Thoracic aorta (tissue), 2 donors: Measurements from ENCODE around the gene YPEL4. TPM values are rescaled to one million over a fixed set of nuclear protein-coding genes. Genes with fewer than 3 reads are reported as not detected.
A peak's percentile ranks its signal among the peaks of the same experiment; 100 is the strongest.

ENCODE experiments used
- ATAC-seq: fragments of 150-250 bp; one replicate; pipeline ENCODE4 v1.8.0; 2017; ENCODE audit warnings: low read depth; ENCODE audit not compliant: insufficient number of reproducible peaks, low FRiP score
- DNase-seq: peaks from one replicate; pipeline ENCODE4 v3.0.0-alpha.2; 2020; ENCODE audit warnings: low spot score
- H3K27ac ChIP-seq, 2 donors: fragments of 200-600 bp; sonication (generic); 1 replicate in 1 of 2; 2 replicates in 1 of 2; pipeline ENCODE4 v1.5.1; 2016; ENCODE audit warnings: mild to moderate bottlenecking in 2 of 2, moderate library complexity in 2 of 2
- H3K27me3 ChIP-seq: fragments of 200-600 bp; sonication (generic); replicated peaks from 2 replicates; pipeline ENCODE4 v1.6.0; 2016; ENCODE audit warnings: mild to moderate bottlenecking; ENCODE audit not compliant: insufficient read depth
- H3K36me3 ChIP-seq: fragments of 200-600 bp; sonication (generic); one replicate; pipeline ENCODE4 v1.5.1; 2016
- H3K4me1 ChIP-seq, 2 donors: fragments of 200-600 bp; sonication (generic); 1 replicate in 1 of 2; 2 replicates in 1 of 2; pipeline versions ENCODE4 v1.5.1 to v1.6.0; 2016; ENCODE audit warnings: low read depth in 2 of 2, mild to moderate bottlenecking in 1 of 2; ENCODE audit not compliant: control insufficient read depth in 1 of 2
- H3K4me3 ChIP-seq: fragments of 200-600 bp; sonication (generic); 2 replicates; pipeline ENCODE4 v1.5.1; 2016; ENCODE audit warnings: mild to moderate bottlenecking
- H3K9me3 ChIP-seq: fragments of 200-600 bp; sonication (generic); 2 replicates; pipeline ENCODE4 v1.5.1; 2016
- CTCF ChIP-seq: fragments of 200-600 bp; sonication (generic); IDR thresholded peaks from one replicate; pipeline ENCODE4 v1.5.1; 2019; ENCODE audit warnings: antibody characterized with exemption
- total RNA-seq, 2 donors: library from RNA; depleted of rRNA; stranded (reverse); fragments of >200 nt; gene quantifications; one replicate each; pipeline versions ENCODE4 v1.1.0 to v1.2.3, GENCODE V29; 2016

YPEL4 gene
- total RNA-seq, 2 donors from 2014 or later, result 1.1 to 1.2 TPM

DNA sequence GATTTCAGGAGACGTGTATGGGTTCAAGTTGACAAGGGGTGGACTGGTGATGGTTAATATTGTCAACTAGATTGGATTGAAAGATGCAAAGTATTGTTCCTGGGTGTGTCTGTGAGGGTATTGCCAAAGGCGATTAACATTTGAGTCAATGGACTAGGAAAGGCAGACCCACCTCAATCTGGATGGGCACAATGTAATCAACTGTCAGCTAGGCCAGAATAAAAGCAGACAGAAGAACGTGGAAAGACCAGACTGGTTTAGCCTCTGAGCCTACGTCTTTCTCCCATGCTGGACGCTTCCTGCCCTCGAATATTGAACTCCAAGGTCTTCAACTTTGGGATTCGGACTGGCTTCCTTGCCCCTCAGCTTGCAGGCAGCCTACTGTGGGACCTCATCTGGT is 1.7 kb upstream of the YPEL4 start:
- H3K4me1 ChIP-seq, result peaks cover 12 to 41% of the 10 kb centered on the region in 2 donors
- DNase-seq, result no peak
- H3K27me3 ChIP-seq, result no peaks in the 10 kb centered on the region
- TF ChIP-seq CTCF, result no peak
- H3K27ac ChIP-seq, result no peak overlapping the region
- ATAC-seq, result no peak
- H3K36me3 ChIP-seq, result no peaks in the 10 kb centered on the region
- no peak overlapping the region for H3K4me3 ChIP-seq
- no peaks in the 10 kb centered on the region for H3K9me3 ChIP-seq

- Histone ChIP-seq H3K4me1 (peaks cover 12 to 44% of the 10 kb centered on the region in 2 donors), H3K27ac (no peak overlapping the region)
- ATAC-seq, result no peak
Observed at GRCh38 chr11:57650739-57651090, 1.0 kb upstream of the YPEL4 start.

DNA sequence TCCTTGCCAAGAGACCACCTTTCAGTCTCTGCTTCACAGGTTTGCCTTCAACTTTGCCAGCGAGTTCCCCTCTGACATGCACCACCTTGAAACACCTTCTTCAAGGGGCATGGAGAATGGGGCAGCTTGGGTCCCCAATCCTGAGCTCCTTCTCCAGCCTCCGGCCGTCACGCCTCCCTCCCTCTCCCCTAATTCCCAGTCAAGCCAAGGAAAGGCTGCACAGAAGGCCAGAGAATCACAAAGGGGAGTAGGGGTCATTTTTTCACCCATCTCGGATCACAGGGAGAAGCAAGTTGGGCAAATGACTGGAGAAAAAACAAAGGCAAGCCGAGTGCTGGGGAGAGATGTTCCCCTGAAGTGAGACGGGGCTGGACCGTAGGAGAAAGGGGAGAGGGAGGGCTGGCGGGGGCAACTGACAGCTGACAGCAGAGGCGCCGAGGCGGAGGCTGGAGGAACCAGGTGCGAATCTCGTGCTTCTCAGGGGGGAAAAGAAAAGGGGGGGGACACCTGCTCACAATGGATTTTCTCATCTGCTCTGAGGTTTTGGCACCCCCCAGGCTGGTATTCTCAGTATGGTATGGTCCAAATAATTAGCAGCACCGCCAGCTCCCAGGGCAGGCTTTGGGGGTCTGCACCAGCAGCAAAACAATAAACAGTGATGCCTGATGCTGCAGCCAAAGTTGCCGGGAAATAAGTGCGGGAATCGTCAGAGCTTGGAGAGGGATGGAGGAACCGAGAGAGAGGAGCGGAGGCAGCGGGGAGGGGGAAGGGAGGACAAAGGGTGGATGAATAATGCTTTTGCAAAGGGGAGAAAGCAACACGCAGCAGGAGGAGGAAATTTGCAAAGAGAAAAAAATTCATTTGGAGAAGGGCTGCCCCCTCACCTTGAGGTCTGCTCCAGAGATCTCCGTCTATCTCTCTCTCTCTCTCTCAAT is 644 bp downstream of the YPEL4 start:
- Histone ChIP-seq H3K36me3 (no peaks in the 10 kb centered on the region), H3K27me3 (no peaks in the 10 kb centered on the region), H3K4me3 (peak overlapping the region; percentile 58), H3K27ac (no peak overlapping the region), H3K9me3 (no peaks in the 10 kb centered on the region), H3K4me1 (peaks cover 19 to 60% of the 10 kb centered on the region in 2 donors)
- DNase-seq (no peak), ATAC-seq (no peak)
- no peak for TF ChIP-seq CTCF

More at GRCh38 chr11:57650739-57651090, 1.0 kb upstream of the YPEL4 start:
- TF ChIP-seq CTCF, result no peak
- DNase-seq, result no peak
- Histone ChIP-seq H3K27me3 (no peaks in the 10 kb centered on the region), H3K9me3 (no peaks in the 10 kb centered on the region), H3K4me3 (no peak overlapping the region), H3K36me3 (no peaks in the 10 kb centered on the region)

DNA sequence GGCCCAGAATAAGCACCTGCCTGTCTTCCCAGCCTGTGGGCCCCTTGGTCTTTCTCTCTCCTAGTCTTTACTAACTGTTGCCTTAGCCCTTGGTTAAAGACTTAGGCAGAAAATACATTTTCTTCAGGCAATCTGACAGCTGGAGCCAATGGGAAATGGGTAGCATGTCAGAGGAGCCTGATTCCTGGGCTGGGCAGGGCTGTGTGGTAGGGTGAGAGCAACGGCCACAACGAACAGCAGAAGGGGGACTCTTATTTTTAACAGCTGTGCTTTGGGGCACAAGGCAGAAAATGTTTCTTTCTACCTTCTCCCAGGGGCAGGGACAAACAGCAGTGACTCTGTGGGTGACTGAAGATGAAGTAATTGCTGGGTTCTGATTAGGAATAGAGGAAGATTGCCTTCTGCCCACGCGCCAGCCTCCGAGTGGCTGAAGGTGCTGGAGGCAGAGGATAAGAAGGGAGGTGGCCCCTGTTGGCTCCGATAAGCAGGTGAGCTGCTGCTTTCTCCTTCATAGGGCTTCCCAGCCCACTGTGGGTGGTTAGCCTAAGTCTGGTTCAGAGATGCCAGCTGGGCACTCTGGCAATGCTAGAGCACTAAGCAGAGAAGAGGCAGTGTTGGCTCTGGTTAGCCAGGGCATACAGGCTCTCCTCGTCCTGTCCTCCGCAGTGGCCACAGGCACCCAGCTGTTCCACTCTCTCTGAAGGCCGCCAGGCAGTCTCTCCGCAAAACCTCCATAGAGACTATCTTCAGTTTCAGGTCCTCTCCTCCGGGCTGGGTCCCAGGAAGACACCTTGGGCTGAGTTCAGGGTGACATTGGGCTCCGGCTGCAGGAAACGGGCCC is 1.5 kb downstream of the YPEL4 start:
- ATAC-seq, result no peak
- Histone ChIP-seq H3K27ac (no peak overlapping the region), H3K27me3 (no peaks in the 10 kb centered on the region), H3K36me3 (no peaks in the 10 kb centered on the region), H3K4me1 (peaks cover 19 to 63% of the 10 kb centered on the region in 2 donors), H3K9me3 (no peaks in the 10 kb centered on the region), H3K4me3 (peak overlapping the region; percentile 58)
- no peak for DNase-seq
- TF ChIP-seq CTCF, result no peak

- Histone ChIP-seq H3K27ac (no peak overlapping the region), H3K27me3 (no peaks in the 10 kb centered on the region), H3K4me3 (no peak overlapping the region), H3K4me1 (peaks cover 19 to 57% of the 10 kb centered on the region in 2 donors), H3K9me3 (no peaks in the 10 kb centered on the region), H3K36me3 (no peaks in the 10 kb centered on the region)
- ATAC-seq (no peak), DNase-seq (no peak)
- no peak for TF ChIP-seq CTCF
Observed at GRCh38 chr11:57647372-57647771, 2.3 kb downstream of the YPEL4 start.
